NOMO-1 treated with dmso at 0.1 percent for 144 hours (cell line): Measurements from ENCODE around the gene USF3.

Experiments
- DNase-seq: peaks from one replicate; lab custom pipeline; 2025; ENCODE audit not compliant: unreplicated experiment; lab: John Stamatoyannopoulos, UW

Gene USF3, protein sequence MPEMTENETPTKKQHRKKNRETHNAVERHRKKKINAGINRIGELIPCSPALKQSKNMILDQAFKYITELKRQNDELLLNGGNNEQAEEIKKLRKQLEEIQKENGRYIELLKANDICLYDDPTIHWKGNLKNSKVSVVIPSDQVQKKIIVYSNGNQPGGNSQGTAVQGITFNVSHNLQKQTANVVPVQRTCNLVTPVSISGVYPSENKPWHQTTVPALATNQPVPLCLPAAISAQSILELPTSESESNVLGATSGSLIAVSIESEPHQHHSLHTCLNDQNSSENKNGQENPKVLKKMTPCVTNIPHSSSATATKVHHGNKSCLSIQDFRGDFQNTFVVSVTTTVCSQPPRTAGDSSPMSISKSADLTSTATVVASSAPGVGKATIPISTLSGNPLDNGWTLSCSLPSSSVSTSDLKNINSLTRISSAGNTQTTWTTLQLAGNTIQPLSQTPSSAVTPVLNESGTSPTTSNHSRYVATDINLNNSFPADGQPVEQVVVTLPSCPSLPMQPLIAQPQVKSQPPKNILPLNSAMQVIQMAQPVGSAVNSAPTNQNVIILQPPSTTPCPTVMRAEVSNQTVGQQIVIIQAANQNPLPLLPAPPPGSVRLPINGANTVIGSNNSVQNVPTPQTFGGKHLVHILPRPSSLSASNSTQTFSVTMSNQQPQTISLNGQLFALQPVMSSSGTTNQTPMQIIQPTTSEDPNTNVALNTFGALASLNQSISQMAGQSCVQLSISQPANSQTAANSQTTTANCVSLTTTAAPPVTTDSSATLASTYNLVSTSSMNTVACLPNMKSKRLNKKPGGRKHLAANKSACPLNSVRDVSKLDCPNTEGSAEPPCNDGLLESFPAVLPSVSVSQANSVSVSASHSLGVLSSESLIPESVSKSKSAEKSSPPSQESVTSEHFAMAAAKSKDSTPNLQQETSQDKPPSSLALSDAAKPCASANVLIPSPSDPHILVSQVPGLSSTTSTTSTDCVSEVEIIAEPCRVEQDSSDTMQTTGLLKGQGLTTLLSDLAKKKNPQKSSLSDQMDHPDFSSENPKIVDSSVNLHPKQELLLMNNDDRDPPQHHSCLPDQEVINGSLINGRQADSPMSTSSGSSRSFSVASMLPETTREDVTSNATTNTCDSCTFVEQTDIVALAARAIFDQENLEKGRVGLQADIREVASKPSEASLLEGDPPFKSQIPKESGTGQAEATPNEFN (N-terminal part only)

DNA sequence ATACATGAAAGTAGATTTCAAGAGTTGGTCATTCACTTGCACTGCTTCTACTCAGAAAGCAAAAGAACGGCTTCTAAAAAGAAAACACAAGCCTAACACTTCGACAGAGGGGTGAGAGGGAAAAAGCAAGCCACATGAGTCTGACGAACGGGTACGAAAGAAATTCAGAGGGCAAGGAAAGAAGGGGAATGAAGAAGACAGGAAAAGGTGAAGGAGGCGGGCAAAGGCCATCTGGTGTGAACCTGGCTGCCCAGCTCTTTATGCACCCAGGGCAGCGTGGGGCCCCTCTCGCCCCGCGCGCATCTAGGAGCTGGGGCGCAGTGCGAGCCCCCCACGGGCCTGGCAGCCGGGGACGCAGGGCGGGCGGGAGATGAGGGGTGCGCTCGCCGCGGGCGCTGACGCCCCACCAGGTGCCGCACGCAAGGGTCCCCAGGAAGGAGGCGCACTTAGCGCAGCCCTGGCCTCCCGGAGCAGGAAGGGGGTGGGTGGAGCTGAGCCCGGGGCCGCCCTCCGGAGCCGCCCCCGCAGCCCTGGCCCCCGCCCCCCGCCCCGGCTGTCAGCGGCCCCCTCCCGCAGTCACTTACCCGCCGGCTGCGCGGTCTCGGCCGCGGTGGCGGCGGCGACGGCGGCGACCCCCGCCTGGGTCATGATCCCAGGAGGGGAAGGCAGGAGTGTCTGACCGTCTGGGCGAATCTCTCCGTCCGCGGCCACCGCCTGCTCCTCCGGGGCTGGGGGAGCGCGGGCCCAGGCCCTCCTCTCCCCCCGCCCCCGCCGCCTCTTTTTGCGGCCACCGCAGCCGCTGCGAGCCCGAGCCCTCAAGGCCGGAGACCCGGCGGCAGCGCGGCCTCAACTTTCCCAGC, at the start of gene USF3:
Gene USF3, minus strand, starts transcription at position 857 of the 860 bp plus-strand sequence. CDS start 21,764 bp downstream, outside the sequence.
- DNase-seq: peak; percentile 45

DNA sequence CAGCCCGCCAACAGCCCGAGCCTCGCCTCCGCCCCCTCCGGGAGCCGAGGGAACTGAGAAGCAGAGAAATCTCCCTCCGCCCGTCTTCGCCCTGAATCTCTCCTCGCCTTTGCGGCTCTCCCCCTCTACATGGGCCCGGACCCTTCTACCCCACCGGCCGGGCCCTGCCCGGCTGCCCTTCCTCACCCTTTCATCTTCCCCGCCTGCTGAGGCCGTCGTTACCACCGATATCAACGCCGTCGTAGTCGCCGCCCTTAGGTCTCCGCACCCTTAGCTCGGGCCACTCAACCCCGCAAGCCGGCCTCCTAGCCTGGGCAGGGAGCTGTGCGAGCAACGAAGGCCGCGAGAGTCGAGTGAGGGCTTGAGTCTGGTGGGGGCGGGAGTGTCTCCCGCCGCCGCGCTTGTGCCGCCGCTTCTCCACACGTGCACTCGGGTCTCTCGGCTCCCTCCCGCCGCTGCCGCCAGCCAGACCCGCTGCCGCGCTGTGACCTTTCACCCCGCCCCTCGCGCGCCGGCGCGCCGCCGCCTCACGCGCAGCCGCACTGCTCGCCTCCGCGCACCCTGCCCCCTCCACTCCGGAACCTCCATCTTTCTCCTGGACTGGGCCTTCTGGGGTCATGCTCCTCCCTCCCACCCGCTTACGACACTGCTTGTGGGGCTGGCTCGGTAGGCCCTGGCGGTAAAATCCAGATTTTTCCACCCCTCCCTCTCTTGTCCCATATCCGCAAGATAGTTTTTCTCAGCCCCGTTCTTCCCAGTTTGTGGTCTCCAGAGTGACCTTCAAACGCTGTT, 49.5 kb upstream of the USF3 start, which contains the start of gene NAA50:
Gene NAA50, minus strand, starts transcription at position 494 of the 792 bp plus-strand sequence. Its CDS starts 300 bp downstream, at position 194.
- peak; percentile 97 for DNase-seq

DNA sequence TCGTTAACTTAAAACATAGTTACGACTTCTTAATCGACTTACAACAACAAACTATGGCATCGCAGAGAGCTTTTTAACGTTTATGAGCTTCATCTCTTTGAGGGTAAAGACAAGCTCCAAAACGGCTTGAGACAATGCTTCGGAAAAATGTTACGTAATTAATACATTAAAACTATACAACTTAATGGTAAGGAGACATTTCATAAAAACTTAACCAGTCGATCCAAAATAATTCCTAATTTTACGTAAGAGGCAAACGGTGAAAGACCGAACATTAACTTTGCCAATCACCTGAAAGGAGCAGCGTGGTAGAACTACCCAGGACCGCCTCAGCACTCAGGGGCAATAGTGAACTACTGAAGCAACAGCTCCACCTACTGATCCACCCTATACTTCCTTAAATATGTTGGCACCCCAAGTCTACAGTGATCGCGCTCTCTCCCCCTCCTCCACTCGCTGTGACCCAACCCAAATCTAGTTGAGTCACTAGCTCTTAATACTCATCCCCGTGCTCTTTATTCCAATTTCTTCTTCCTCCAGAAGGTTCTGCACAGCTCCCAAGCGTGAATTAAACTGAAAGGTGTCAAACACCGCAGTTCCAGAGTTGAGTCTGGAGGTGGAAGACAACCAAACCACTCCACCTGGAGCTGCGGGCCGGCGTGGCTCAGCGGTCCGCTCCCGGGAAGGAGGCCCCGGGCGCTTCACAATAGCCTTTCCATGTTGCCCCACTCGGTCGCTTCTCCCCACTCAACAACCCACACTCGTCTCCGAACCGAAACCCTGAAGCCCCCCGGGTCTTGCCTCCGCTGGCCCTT, 48.7 kb upstream of the USF3 start:
- DNase-seq: peak; percentile 81

DNA sequence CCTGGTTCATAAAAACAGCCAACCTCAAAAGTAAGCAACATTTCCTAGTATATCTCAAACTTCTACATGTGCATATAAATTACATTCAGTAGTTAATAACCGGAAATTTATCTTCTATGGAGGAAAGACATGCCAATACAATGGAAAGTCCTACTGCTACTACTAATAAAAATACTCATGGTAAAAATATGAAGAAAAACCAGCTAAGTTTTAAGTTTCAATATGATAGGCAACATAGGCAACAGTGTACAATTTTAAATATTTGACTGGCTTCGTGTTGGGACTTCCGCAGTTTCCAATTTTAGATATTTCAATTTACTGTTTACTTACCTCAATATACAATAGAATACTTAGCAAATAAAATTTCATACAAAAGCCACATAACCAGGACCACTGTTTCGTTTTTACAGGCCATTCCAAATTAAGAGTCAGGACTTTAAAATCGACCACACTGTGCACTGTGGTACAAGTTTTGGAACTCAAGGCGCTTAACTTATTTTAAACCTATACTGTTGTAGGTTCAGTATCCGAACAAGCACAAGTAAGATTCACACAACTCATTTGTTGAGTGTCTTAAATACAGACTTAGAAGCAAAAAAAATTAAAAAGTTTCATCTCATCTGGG, 46.7 kb upstream of the USF3 start:
- no peak for DNase-seq

DNA sequence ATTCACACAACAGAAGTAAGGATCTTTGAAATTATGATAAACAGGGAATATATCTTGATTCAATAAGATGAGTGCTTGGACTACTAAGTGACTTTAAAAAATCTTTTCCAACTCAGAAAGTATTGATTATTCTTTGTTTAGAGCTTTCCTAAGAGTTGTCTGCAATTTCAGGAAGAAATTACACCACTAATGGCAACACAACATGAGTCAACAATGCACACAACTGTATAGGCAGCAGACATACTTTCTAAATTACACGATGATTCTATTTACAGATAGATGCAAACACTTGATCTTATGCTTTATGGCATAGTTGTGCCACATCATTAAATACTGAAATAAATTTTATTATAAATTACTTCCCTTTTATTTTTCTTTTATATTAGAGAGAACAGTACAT, 45.2 kb upstream of the USF3 start:
- no peak for DNase-seq

DNA sequence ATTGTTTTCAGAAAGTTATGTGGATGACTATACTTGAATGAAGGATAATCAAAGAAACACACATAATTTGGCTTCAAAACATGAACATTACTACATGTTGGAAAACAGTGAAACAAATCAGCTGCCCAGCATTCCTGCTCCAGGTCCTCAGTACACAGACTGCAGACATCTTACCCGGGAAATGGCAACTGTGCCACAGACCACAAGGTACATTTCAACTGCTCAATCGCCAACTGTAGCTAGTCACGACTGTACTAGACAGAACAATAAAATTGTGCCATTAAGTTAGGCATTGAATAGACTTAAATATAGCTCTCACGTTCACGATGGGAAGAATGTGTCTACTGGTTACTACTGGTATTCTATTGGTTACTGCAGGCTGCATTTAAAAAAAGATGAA, 44.6 kb upstream of the USF3 start:
- DNase-seq: no peak

DNA sequence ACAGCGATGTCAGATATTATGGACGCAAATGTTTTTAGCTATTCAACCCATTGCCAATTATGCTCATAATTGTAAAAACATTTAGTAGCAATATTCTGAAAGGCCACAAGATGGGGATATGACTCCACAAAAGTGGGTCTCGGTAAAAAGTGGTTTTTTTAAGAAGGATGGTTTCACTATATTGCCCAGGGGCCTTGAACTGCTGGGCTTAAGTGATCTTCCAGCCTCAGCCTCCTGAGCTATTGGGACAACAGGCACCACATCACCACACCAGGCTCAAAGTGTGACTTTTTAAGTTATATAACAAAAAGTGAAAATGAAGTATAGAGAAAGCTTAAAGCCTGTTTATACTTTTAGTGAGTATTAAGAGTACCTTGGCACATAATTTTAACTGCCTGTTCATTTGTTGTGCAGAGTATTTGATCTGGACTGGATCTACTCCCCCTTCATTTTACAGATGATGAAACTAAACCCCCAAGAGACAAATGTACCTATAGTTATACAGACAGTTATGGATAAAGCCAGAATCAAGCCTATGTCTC, 40.2 kb upstream of the USF3 start:
- DNase-seq: peak; percentile 13

DNA sequence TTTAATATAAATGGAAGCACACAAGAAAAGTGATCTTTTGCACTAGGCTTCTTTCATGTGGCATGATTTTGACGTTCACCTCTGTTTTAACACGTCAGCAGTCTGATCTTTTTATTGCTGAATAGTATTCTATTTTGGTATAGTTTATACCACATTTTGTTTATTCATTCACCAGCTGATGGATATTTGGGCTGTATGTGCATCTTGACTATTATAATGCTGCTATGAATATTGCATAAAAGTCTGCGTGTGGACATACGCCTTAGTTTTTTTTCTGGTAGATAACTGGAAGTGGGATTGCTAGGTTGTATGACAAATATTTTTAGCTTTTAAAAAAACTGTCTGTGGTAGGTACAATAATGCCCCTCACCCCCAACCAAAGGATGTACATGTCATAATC, 35.3 kb upstream of the USF3 start:
- DNase-seq: no peak

DNA sequence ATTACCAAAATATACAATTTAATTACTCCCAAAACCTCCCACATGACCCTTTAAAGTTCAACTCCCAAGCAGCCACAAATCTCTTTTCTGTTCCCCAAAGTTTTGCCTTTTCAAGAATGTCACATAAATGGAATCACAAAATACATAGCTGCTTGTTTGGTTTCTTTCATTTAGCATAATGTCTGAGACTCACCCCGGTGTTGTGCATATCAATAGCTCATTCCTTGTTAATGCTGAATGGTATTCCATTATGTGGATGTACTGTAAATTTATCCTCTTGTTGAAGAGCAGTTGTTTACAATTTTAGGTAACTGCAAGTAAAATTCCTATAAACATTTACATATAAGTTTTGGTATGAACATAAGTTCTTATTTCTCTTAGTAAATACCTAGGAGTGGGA, 34.1 kb upstream of the USF3 start:
- no peak for DNase-seq

DNA sequence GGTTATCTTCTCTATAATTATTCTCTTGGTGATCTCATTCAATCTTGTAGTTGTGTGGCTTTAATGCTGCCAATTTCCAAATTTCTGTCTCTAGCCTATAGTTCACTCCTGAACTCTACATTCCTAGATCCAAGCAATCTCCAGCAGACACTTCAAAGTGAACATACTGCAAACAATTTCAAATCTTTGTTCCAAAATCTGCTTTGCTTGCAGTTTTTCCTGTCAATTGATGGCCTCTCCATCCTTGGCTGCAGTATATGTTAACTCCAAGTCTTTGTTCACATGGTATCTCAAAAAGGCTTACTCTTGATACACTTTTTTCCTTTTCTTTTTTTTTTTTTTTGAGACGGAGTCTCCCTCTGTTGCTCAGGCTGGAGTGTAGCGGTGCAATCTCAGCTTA, 32.2 kb upstream of the USF3 start:
- no peak for DNase-seq

DNA sequence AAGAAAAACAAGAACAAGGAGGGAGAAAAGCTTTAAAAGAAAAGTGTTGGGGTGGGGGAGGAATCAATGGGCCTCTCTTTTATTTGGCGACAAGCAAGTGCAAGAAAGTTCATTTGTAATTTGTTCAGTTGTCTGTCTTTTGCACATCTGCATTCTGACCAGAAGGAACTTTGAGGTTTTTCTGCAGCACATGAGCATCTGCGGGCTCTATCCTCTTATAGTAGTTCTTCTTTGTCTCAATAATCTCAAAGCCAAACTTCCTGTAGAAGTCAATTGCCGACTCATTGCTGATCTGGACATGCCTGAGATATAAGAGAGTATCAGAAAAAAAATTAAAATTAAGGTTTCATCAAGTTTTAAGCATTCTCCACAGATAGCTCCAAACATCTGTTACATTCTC, 25.2 kb upstream of the USF3 start:
- DNase-seq: no peak

DNA sequence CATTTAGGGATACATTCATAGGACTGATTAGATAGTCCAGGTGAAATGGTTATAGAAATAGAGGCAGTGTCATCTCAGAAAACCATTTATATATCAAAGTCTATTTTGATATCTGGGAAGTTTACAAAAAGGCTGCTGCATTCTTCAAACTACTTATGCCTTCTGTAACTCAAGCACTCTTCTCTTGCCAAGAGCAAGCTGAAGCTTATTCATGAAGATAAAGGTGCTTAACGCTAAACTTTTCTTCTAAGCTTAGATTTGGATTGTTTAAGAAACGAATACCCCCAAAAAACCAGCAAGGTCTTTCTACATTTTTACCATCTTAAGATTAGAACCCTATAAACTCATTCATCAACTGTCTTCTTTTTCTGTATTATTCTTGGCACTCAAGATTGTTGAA, 23.3 kb upstream of the USF3 start:
- DNase-seq: no peak

DNA sequence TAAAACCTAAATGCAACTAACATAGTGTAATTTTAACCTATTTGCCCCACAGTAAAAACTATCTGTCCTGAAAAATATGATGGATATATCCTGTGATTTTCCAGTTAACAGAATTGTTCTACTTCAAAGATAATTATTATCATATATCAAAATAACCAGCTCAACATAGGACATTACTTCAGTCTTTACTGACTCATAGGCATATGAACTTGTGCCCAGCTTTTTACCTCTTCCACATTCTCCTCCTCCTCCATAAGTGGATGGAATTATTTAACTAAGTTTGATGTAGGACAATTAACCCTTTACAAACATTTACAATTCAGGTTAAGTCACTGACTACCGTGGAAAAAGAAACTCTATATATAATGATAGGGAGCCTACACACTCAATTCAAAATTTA, 22.9 kb upstream of the USF3 start:
- DNase-seq: no peak

DNA sequence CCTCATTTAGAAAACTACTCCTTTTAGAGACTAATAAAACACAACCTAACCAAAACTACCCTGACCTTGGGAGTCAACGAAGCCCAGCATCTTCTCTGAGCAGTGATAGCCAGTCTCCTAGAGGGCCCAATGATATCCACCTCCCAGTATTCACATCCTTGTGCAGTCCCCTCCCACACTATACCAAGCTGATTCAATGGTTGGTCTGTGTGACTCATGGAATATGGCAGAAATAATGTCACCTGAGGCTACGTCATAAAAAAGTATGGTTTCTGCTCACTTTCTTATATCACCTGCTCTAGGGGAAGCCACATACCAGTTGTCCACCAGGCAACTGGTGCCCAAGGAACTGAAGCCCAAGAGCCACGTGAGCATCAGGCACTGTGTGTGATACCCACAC, 21.4 kb upstream of the USF3 start:
- no peak for DNase-seq

DNA sequence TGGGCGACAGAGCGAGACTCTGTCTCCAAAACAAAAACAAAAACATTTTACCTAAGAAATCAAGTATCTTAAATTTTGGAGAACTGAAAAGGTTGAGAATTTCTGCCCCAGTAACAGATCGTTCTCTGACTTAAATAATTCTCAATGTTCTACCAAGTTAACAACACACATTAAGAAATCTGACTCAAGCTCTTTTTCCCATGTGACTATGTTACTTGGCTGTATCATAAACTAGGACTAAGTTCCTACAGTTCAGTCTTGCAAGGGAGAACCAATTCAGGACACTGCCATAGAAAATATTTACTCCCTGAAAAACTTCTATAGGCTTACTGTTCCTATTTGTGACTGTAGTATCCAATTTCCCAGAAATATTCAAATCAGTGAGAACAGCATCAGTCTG, 20.9 kb upstream of the USF3 start:
- no peak for DNase-seq

DNA sequence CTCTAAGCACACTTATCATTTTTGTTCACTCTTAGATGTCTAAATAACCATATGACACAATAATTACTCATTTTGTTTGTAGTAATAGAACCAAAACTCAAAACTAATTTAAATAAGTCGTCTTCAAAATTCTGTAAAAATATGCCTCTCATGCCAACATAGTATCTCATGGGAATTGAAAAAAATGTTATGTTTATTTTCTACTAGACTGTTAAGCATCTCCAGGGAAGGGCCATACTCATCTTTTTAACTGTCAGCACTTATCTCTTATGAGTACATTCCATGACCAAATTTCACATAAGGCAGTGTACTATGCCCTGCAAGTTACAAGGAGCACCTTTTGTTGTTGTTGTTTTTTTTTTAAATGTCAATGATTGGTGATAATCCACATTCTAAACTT, 18.3 kb upstream of the USF3 start:
- DNase-seq: no peak

DNA sequence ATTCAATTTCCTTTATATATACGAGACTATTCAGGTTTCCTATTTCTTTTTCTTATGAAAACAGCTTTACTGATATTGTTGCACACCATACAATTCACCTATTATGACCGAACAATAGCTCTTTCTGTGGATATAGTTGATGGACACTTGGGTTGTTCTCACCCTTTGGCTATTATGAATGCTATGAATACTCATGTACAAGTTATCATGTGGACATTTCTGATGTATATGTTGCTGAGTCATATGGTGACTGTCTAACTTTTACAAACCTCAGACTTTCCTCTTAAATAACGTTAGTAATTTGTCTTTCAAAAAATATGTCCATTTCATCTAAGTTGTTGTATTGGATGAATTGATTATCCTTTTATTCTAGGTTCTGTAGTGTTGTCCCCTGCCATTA, 15.7 kb upstream of the USF3 start:
- DNase-seq: no peak

DNA sequence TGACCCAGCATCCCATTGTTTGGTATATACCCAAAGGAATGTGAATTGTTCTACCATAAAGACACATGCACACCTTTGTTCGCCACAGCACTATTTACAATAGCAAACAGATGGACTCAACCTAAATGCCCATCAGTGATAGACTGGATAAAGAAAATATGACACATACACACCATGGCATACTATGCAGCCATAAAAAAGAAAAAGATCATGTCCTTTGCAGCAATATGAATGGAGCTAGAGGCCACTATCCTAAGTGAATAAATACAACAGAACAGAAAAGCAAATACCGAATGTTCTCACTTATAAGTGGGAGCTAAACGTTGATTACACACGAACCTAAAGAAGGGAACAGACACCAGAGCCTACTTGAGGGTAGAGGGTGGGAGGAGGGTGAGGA, 11.4 kb upstream of the USF3 start:
- DNase-seq: no peak
